ENCODE data around the gene MPZ. TPM values are rescaled to one million over a fixed set of nuclear protein-coding genes. Genes with fewer than 3 reads are reported as not detected.
A peak's percentile ranks its signal among the peaks of the same experiment; 100 is the strongest.
"Not testable (repeated sequence)": the region's sequence is repeated elsewhere in the genome, so short reads cannot be mapped to it uniquely, and the experiment has no call there.

Gene MPZ
- total RNA-seq, 2 donors from 2014 or later, result 1.7 to 3.3 TPM

GRCh38 chr1:161255302-161255701 is 54.5 kb downstream of the MPZ start:
- H3K4me1 ChIP-seq (ENCODE audit: control insufficient read depth, insufficient read depth, low read length); H3K36me3 Mint-ChIP-seq (ENCODE audit: low read depth); H3K27ac ChIP-seq (ENCODE audit: low read depth, low read length); H3K9ac ChIP-seq (ENCODE audit: extremely low read depth, low read length, poor library complexity, severe bottlenecking); H3K36me3 ChIP-seq (ENCODE audit: control insufficient read depth, insufficient read depth, low read length); H3K4me3 Mint-ChIP-seq; DNase-seq; H3K27ac Mint-ChIP-seq: not testable (repeated sequence)
- WGBS, 2 experiments (ENCODE audit: insufficient coverage in 1 of 2, insufficient read length in 1 of 2), result 94 to 97% methylated on average over 4 to 5 of the region's 5 CpGs
- Histone ChIP-seq H3K27me3 (ENCODE audit: control insufficient read depth, insufficient read depth, low read length, poor library complexity, severe bottlenecking) (peaks cover 23% of the 10 kb centered on the region), H3K9me3 (ENCODE audit: control insufficient read depth, low read length) (peaks cover 26% of the 10 kb centered on the region), H3K4me3 (ENCODE audit: low read length) (peak overlapping the region; percentile 8)
- peaks cover 26% of the 10 kb centered on the region for H3K9me3 Mint-ChIP-seq
- H3K4me1 Mint-ChIP-seq, result peaks cover 22% of the 10 kb centered on the region
- peaks cover 37% of the 10 kb centered on the region for H3K27me3 Mint-ChIP-seq (ENCODE audit: insufficient read depth)

Other genes with a start within 250 kb of the MPZ start
- under 1 TPM; 0.07 to 0.13 TPM for gene ARHGAP30, start 240.1 kb downstream of the MPZ start, total RNA-seq
- not detected for gene NECTIN4, start 220.4 kb downstream of the MPZ start, total RNA-seq
- gene KLHDC9, start 211.6 kb downstream of the MPZ start, total RNA-seq, result 10 to 100 TPM; 14.6 to 25.4 TPM
- 10 to 100 TPM; 62.9 to 95.7 TPM for gene PFDN2, start 191.9 kb downstream of the MPZ start, total RNA-seq
- 10 to 100 TPM; 51.0 to 65.1 TPM for gene NIT1, start 191.9 kb downstream of the MPZ start, total RNA-seq
- gene DEDD, start 177.3 kb downstream of the MPZ start, total RNA-seq, result 10 to 100 TPM; 34.2 to 39.8 TPM
- 10 to 100 TPM; 89.5 to 97.1 TPM for gene UFC1, start 156.0 kb downstream of the MPZ start, total RNA-seq
- gene USP21, start 150.5 kb downstream of the MPZ start, total RNA-seq, result 10 to 100 TPM; 26.7 to 39.7 TPM
- gene PPOX, start 143.5 kb downstream of the MPZ start, total RNA-seq, result 10 to 100 TPM; 46.4 to 47.2 TPM
- 10 to 100 TPM; 30.4 to 37.9 TPM for gene B4GALT3, start 132.5 kb downstream of the MPZ start, total RNA-seq
- gene ADAMTS4, start 110.9 kb downstream of the MPZ start, total RNA-seq, result 1 to 10 TPM; 4.4 to 9.6 TPM
- gene NDUFS2, start 107.6 kb downstream of the MPZ start, total RNA-seq, result 10 to 100 TPM; 83.5 to 100.0 TPM
- under 1 TPM; 0.68 to 0.69 TPM for gene FCER1G, start 94.7 kb downstream of the MPZ start, total RNA-seq
- 100 to 1,000 TPM; 268 to 396 TPM for gene APOA2, start 86.3 kb downstream of the MPZ start, total RNA-seq
- gene TOMM40L, start 83.9 kb downstream of the MPZ start, total RNA-seq, result 10 to 100 TPM in 1 of 2 donors, 1 to 10 TPM in 1; 9.0 to 11.6 TPM
- not detected for gene NR1I3, start 71.8 kb downstream of the MPZ start, total RNA-seq
- 10 to 100 TPM in 1 of 2 donors, 1 to 10 TPM in 1; 4.0 to 11.3 TPM for gene PCP4L1, start 51.2 kb downstream of the MPZ start, total RNA-seq
- gene SDHC, start 4.4 kb upstream of the MPZ start, total RNA-seq, result 100 to 1,000 TPM; 270 to 296 TPM
- 1 to 10 TPM in 1 of 2 donors, under 1 TPM in 1; 0.86 to 1.2 TPM for gene CFAP126, start 57.9 kb upstream of the MPZ start, total RNA-seq
- gene FCGR2A, start 195.5 kb upstream of the MPZ start, total RNA-seq, result not detected
- gene HSPA6, start 214.6 kb upstream of the MPZ start, total RNA-seq, result not detected
- not detected for gene FCGR3A, start 239.8 kb upstream of the MPZ start, total RNA-seq